Measurements from ENCODE around the gene ANKRD39. TPM values are rescaled to one million over a fixed set of nuclear protein-coding genes. Genes with fewer than 3 reads are reported as not detected.
A peak's percentile ranks its signal among the peaks of the same experiment; 100 is the strongest.

ANKRD39 gene
- total RNA-seq, 4 donors from 2014 or later = 9.7 to 55.3 (median 12.7) TPM

DNA sequence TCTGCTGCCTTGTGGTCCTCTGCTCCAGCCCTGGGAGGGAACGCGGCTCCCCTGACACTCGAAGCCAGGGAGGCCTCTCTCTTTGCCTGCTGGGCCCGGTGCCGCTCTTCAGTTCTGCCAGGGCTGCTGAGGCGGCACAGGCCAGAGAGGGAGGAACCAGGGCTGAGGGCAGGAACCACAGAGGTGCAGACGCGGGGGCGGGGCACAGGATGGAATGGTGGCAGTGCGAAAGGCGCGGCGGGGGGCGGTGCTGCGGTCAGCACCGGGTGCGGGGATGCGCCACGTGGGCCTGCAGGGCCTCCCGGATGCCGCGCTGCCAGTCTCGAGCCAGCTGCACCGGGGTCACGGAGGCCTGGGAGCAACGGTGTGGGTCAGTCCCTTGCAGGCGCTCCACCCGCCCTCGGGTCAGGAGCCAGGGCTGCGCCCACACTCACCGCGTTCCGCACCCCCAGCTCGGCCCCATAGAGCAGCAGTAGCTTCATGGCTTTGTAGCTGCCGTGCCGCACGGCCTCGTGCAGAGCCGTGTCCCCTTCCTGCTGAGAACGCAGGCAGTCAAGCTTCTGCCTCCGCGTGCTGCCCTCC lies 18.4 kb downstream of the ANKRD39 start:
- WGBS, 2 donors (ENCODE audit: low coverage in 1 of 2) = 41% methylated on average over 29 of the region's 42 CpGs; no CpG with 5 or more reads in 1 of the 2 donors
- TF ChIP-seq EP300 (IDR thresholded peaks at IDR 0.05; ENCODE audit: low read depth) (no peak), POLR2A (IDR thresholded peaks at IDR 0.05) (no peak), CTCF (IDR thresholded peaks at IDR 0.05) (no peak), POLR2AphosphoS5 (IDR thresholded peaks at IDR 0.05) (no peak)
- Histone ChIP-seq H3K4me3 (peak overlapping the region in 2 of 4 donors; percentile 3 to 6), H3K4me1 (peaks cover 4 to 13% (median 10%) of the 10 kb centered on the region in 4 donors), H3K27ac (no peak overlapping the region), H3K9me3 (no peaks in the 10 kb centered on the region), H3K27me3 (no peaks in the 10 kb centered on the region), H3K36me3 (no peaks in the 10 kb centered on the region)
- intact Hi-C loops (cut with DNase I; ENCODE audit: low total_unique reads) (no loop called here), in situ Hi-C loops (cut with MboI; ENCODE audit: low pct_ligation_motif_present in 1 of 4, low pct_unique_long_range_greater_than_20kb in 1 of 4, low sequenced_read_pairs in 3 of 4) (loop anchor here in 1 of 4 donors (25.0 kb wide), 1 partner anchor 248 kb away; the partner anchor contains the start of gene FAHD2B)
- peak; percentile 85 for DNase-seq

DNA sequence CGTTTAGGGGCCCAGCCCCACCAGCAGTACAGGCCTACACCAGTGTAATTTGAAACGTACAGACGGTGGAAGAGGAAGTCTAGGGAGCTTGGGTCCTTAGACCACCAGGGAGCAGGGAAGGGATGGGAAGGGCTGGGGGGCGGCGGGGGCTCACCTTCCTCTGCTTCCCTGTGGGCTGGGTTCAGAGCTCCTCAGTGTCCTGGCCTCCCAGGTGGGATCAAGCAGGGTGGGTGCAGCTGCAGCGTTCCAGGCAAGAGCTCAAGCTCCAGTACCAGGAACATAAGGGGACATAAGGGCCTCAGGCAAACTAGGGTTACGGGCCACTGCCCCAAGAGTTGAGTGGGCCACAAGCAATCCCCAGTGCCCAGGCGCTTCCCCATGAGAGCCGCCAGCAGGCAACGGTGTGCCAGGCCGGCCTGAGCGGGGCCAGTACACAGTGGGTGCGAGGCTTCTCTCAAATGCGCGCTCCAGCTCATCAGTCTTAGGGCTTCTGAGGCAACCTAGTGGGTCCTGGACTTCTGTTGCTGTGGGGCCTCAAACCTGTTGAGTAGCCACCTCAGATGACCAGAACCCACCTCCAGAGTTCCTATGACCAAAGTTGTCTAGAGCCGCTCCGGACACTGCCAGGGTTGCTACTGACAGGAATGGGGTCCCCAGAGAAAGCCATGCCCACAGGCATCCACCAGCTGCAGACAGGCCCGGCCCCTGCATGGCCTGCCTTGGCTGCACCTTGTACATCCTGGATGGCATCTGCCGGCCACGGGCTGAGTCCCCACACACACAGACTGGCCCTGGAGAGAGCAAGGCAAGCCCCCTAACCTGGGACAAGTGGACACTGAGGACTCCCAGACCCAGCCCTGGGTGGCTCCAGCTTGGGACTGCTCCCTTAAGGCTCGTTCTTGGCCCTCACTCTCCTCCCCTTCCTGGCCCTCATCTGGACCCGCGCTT lies 19.2 kb downstream of the ANKRD39 start:
- H3K27ac ChIP-seq = no peak overlapping the region
- 83% methylated on average over 22 of the region's 23 CpGs; no CpG with 5 or more reads in 1 of the 2 donors for WGBS, 2 donors (ENCODE audit: low coverage in 1 of 2)

DNA sequence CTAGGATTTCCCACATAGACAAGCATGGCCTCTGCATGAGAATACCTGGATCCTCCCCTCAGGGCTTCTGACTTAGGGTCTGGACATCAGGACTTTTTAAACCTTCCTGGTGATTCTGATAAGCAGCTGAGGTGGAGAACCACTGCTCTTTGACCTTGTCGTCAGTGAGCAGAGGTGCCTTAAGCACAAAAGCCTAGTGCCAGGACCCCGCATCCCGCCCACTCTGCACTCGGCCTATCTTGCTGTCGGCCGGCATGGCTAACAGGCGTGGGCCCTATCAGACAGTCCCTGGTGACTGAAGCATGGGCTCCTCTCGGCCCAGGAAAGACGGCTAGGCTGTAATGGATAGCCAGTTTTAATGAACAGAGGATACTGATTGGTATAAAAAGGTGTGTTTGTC lies 20.2 kb downstream of the ANKRD39 start:
- in situ Hi-C loops (cut with MboI; ENCODE audit: low pct_ligation_motif_present in 1 of 4, low pct_unique_long_range_greater_than_20kb in 1 of 4, low sequenced_read_pairs in 3 of 4) (loop anchor here in 1 of 4 donors (25.0 kb wide), 1 partner anchor 250 kb away; the partner anchor contains the start of gene FAHD2B), intact Hi-C loops (cut with DNase I; ENCODE audit: low total_unique reads) (no loop called here)
- TF ChIP-seq EP300 (IDR thresholded peaks at IDR 0.05; ENCODE audit: low read depth) (no peak), CTCF (IDR thresholded peaks at IDR 0.05) (no peak), POLR2AphosphoS5 (IDR thresholded peaks at IDR 0.05) (no peak), POLR2A (IDR thresholded peaks at IDR 0.05) (no peak)
- DNase-seq = no peak
- peaks cover 4 to 15% (median 12%) of the 10 kb centered on the region in 4 donors for H3K4me1 ChIP-seq
- H3K4me3 ChIP-seq = no peak overlapping the region
- H3K27ac ChIP-seq = no peak overlapping the region
- no peaks in the 10 kb centered on the region for H3K9me3 ChIP-seq
- H3K36me3 ChIP-seq = peaks cover 0 to 6% (median 0%) of the 10 kb centered on the region in 4 donors
- no peaks in the 10 kb centered on the region for H3K27me3 ChIP-seq
- WGBS, 2 donors (ENCODE audit: low coverage in 1 of 2) = 93% methylated on average over 9 of the region's 9 CpGs; no CpG with 5 or more reads in 1 of the 2 donors

More for the DNA sequence above, 19.2 kb downstream of the ANKRD39 start:
- intact Hi-C loops (cut with DNase I; ENCODE audit: low total_unique reads) (no loop called here), in situ Hi-C loops (cut with MboI; ENCODE audit: low pct_ligation_motif_present in 1 of 4, low pct_unique_long_range_greater_than_20kb in 1 of 4, low sequenced_read_pairs in 3 of 4) (loop anchor here in 1 of 4 donors (25.0 kb wide), 1 partner anchor 249 kb away; the partner anchor contains the start of gene FAHD2B)
- no peaks in the 10 kb centered on the region for H3K9me3 ChIP-seq
- no peaks in the 10 kb centered on the region for H3K27me3 ChIP-seq
- TF ChIP-seq POLR2AphosphoS5 (IDR thresholded peaks at IDR 0.05) = no peak
- TF ChIP-seq POLR2A (IDR thresholded peaks at IDR 0.05) = no peak
- TF ChIP-seq CTCF (IDR thresholded peaks at IDR 0.05) = no peak
- no peak for TF ChIP-seq EP300 (IDR thresholded peaks at IDR 0.05; ENCODE audit: low read depth)
- H3K4me3 ChIP-seq = no peak overlapping the region
- no peaks in the 10 kb centered on the region for H3K36me3 ChIP-seq
- peaks cover 4 to 13% (median 10%) of the 10 kb centered on the region in 4 donors for H3K4me1 ChIP-seq
- DNase-seq = no peak

DNA sequence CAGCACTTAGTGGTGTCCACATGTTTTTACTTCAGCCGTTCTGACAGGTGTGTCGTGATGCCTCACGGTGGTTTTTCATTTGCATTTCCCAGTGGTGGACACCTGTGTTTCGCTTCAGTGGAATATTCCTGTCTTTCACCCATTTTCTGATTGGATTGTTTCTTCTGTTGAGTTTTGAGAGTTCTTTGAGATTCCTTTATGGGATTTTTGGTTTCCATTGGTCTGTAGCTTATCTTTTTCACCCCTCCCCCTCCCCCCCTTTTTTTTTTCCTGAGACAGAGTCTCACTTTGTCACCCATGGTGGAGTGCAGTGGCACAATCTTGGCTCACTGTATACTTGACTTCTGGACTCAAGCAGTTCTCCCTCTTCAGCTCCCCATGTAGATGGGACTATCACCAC lies 22.0 kb downstream of the ANKRD39 start:
- no peak overlapping the region for H3K27ac ChIP-seq
- no peak for TF ChIP-seq POLR2AphosphoS5 (IDR thresholded peaks at IDR 0.05)
- TF ChIP-seq POLR2A (IDR thresholded peaks at IDR 0.05) = no peak
- TF ChIP-seq EP300 (IDR thresholded peaks at IDR 0.05; ENCODE audit: low read depth) = no peak
- no peak for TF ChIP-seq CTCF (IDR thresholded peaks at IDR 0.05)
- peaks cover 0 to 17% (median 4%) of the 10 kb centered on the region in 4 donors for H3K36me3 ChIP-seq
- H3K9me3 ChIP-seq = no peaks in the 10 kb centered on the region
- in situ Hi-C loops (cut with MboI; ENCODE audit: low pct_ligation_motif_present in 1 of 4, low pct_unique_long_range_greater_than_20kb in 1 of 4, low sequenced_read_pairs in 3 of 4) = loop anchor here in 1 of 4 donors (25.0 kb wide), 1 partner anchor 251 kb away; the partner anchor contains the start of gene FAHD2B
- no peak overlapping the region for H3K4me3 ChIP-seq
- WGBS, 2 donors (ENCODE audit: low coverage in 1 of 2) = 77 to 84% methylated on average over 4 of the region's 4 CpGs
- intact Hi-C loops (cut with DNase I; ENCODE audit: low total_unique reads) = no loop called here
- no peaks in the 10 kb centered on the region for H3K27me3 ChIP-seq
- peaks cover 4 to 15% (median 12%) of the 10 kb centered on the region in 4 donors for H3K4me1 ChIP-seq
- no peak for DNase-seq

Data from transverse colon (tissue), 4 donors.